CD14-positive monocyte (primary cell): ENCODE results near the gene MYL10. TPM values are rescaled to one million over a fixed set of nuclear protein-coding genes. Genes with fewer than 3 reads are reported as not detected.
"Not testable (repeated sequence)": the region's sequence is repeated elsewhere in the genome, so short reads cannot be mapped to it uniquely, and the experiment has no call there.

ENCODE experiments used
- DNase-seq, 3 donors: peaks; one replicate each; pipeline ENCODE4 v3.0.0-alpha.2; 2011 to 2022
- H2AFZ ChIP-seq: 2 replicates; pipeline ENCODE4 v1.6.0; 2012; ENCODE audit warnings: mild to moderate bottlenecking, low read depth, low read length, inconsistent platforms; ENCODE audit not compliant: insufficient read depth, poor library complexity, severe bottlenecking
- H3K27ac ChIP-seq, 2 donors: 1 replicate in 1 of 2; 2 replicates in 1 of 2; pipeline ENCODE4 v1.5.1; 2012 to 2013; ENCODE audit warnings: low read length in 2 of 2, control low read depth in 1 of 2, inconsistent platforms in 1 of 2, low read depth in 1 of 2, mild to moderate bottlenecking in 1 of 2
- H3K27me3 ChIP-seq, 2 donors: one replicate each; pipeline versions ENCODE4 v1.6.0 to v1.6.1; 2011 to 2013; ENCODE audit warnings: low read length in 2 of 2; ENCODE audit not compliant: control insufficient read depth in 2 of 2, insufficient read depth in 2 of 2
- H3K36me3 ChIP-seq, 2 donors: replicated peaks in 1 of 2; 1 replicate in 1 of 2; 2 replicates in 1 of 2; pipeline versions ENCODE4 v1.5.1 to v1.6.1; 2012 to 2013; ENCODE audit warnings: low read length in 2 of 2, control low read depth in 1 of 2, inconsistent platforms in 1 of 2, mild to moderate bottlenecking in 1 of 2; ENCODE audit not compliant: insufficient read depth in 2 of 2, control insufficient read depth in 1 of 2
- H3K4me1 ChIP-seq, 2 donors: 1 replicate in 1 of 2; 2 replicates in 1 of 2; pipeline versions ENCODE4 v1.5.1 to v1.6.1; 2012 to 2013; ENCODE audit warnings: low read length in 2 of 2, control low read depth in 1 of 2, inconsistent platforms in 1 of 2, mild to moderate bottlenecking in 1 of 2, moderate library complexity in 1 of 2; ENCODE audit not compliant: insufficient read depth in 2 of 2, control insufficient read depth in 1 of 2
- H3K4me2 ChIP-seq: replicated peaks from 2 replicates; pipeline ENCODE3; 2012; ENCODE audit warnings: low read length, moderate library complexity, mild to moderate bottlenecking; ENCODE audit not compliant: poor library complexity, severe bottlenecking; ENCODE audit errors: extremely low read depth
- H3K4me3 ChIP-seq, 3 experiments: fragments of 200-600 bp in 1 of 3; sonication (generic) in 1 of 3; replicated peaks in 1 of 3; 1 replicate in 2 of 3; 2 replicates in 1 of 3; pipeline ENCODE4 v1.5.1; 2011 to 2013; ENCODE audit warnings: low read length in 3 of 3, mild to moderate bottlenecking in 3 of 3, control low read depth in 2 of 3, low read depth in 2 of 3, inconsistent platforms in 1 of 3, moderate library complexity in 1 of 3
- H3K79me2 ChIP-seq: 2 replicates; pipeline ENCODE4 v1.6.0; 2012; ENCODE audit warnings: mild to moderate bottlenecking, control low read depth, inconsistent platforms, low read length, moderate library complexity; ENCODE audit not compliant: insufficient read depth
- H3K9ac ChIP-seq: 2 replicates; pipeline ENCODE4 v1.6.0; 2017; ENCODE audit warnings: low read length, mild to moderate bottlenecking; ENCODE audit not compliant: insufficient read depth, poor library complexity, severe bottlenecking
- H3K9me3 ChIP-seq, 2 donors: replicated peaks in 1 of 2; 1 replicate in 1 of 2; 2 replicates in 1 of 2; pipeline versions ENCODE4 v1.5.1 to v1.6.1; 2012 to 2013; ENCODE audit warnings: low read length in 2 of 2, control low read depth in 1 of 2; ENCODE audit not compliant: control insufficient read depth in 1 of 2, insufficient read depth in 1 of 2
- H4K20me1 ChIP-seq: 2 replicates; pipeline ENCODE4 v1.6.0; 2012; ENCODE audit warnings: mild to moderate bottlenecking, low read length, control low read depth, moderate library complexity; ENCODE audit not compliant: insufficient read depth
- H3K27ac Mint-ChIP-seq, 7 donors: one replicate each; pipeline ENCODE4 v1.8.0; 2020; ENCODE audit warnings: mild to moderate bottlenecking in 7 of 7, mixed read lengths in 7 of 7, moderate library complexity in 6 of 7, inconsistent platforms in 2 of 7
- H3K27me3 Mint-ChIP-seq, 3 donors: one replicate each; pipeline ENCODE4 v1.8.0; 2021 to 2022; ENCODE audit warnings: low read depth in 3 of 3, mild to moderate bottlenecking in 3 of 3, mixed read lengths in 3 of 3, moderate library complexity in 3 of 3, inconsistent platforms in 1 of 3
- H3K36me3 Mint-ChIP-seq, 2 donors: one replicate each; pipeline ENCODE4 v1.8.0; 2020; ENCODE audit warnings: mixed read lengths in 2 of 2, inconsistent platforms in 1 of 2, mild to moderate bottlenecking in 1 of 2
- H3K4me1 Mint-ChIP-seq: one replicate; pipeline ENCODE4 v1.8.0; 2020; ENCODE audit warnings: mild to moderate bottlenecking, mixed read lengths
- H3K4me3 Mint-ChIP-seq, 2 donors: one replicate each; pipeline ENCODE4 v1.8.0; 2020; ENCODE audit warnings: mild to moderate bottlenecking in 2 of 2, mixed read lengths in 2 of 2, moderate library complexity in 1 of 2
- H3K9me3 Mint-ChIP-seq, 7 donors: one replicate each; pipeline ENCODE4 v1.8.0; 2020 to 2022; ENCODE audit warnings: mixed read lengths in 7 of 7, mild to moderate bottlenecking in 6 of 7, moderate library complexity in 6 of 7, inconsistent platforms in 2 of 7
- WGBS: methylation state at CpG from one replicate; pipeline ENCODE4 v1.1.5; 2013; ENCODE audit warnings: missing lambda C conversion rate; ENCODE audit not compliant: insufficient coverage; 5-methylcytosine and 5-hydroxymethylcytosine counted together
- intact Hi-C, 2 donors: fragments of 100-400 bp; cut with micrococcal nuclease; formaldehyde crosslinking; loops; one replicate each; pipeline versions ENCODE4 v1.15.0 to v1.15.1; 2023
- polyA plus RNA-seq, 3 donors: library from polyadenylated mRNA; depleted of rRNA in 1 of 3; unstranded in 2 of 3; stranded (reverse) in 1 of 3; fragments of 300-500 nt in 2 of 3; fragments of >200 nt in 1 of 3; fragmentation: Illumina TruSeq in 2 of 3; gene quantifications; 1 replicate in 2 of 3; 2 replicates in 1 of 3; pipeline ENCODE4 v1.2.3, GENCODE V29; 2012 to 2021
- TF ChIP-seq, protein P1 (sequence below): fragments of 200-600 bp; IDR thresholded peaks from one replicate; pipeline ENCODE4 v1.8.0; 2022; ENCODE audit warnings: antibody characterized with exemption, mild to moderate bottlenecking

MYL10 gene
- polyA plus RNA-seq, 3 donors = not detected

DNA sequence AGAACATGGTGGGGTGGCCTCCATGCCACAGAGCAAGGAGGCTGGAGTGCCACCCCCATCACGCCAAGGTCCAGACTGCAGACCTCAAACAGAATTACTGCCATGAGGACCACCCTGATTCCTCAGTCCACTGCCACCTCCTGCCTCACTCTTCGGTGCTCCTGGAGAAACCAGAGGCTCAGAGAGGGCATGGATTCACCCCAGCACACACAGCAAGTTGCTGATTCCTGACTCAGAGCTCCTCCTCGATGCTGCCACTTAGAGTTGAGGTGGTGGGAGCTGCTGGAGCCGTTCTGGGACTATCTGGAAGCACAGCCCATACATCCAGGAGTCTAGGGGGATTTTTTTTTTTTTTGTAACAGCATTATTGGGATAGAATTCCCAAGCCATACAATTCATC, 22.0 kb upstream of the MYL10 start:
- Mint-ChIP-seq H3K27me3 (peaks cover 11 to 44% (median 12%) of the 10 kb centered on the region in 3 donors), H3K4me3 (peak overlapping the region in 1 of 2 donors; percentile 2), H3K4me1 (no peaks in the 10 kb centered on the region), H3K27ac (no peak overlapping the region), H3K36me3 (no peaks in the 10 kb centered on the region), H3K9me3 (peaks cover 0 to 2% (median 0%) of the 10 kb centered on the region in 7 donors)
- Histone ChIP-seq H3K36me3 (no peaks in the 10 kb centered on the region), H3K4me1 (no peaks in the 10 kb centered on the region), H3K27me3 (no peaks in the 10 kb centered on the region), H3K9ac (no peak overlapping the region), H3K79me2 (no peaks in the 10 kb centered on the region), H3K27ac (no peak overlapping the region), H4K20me1 (no peaks in the 10 kb centered on the region), H3K4me2 (no peak overlapping the region), H3K9me3 (no peaks in the 10 kb centered on the region), H3K4me3 (no peak overlapping the region), H2AFZ (no peak overlapping the region)
- TF ChIP-seq, protein P1, sequence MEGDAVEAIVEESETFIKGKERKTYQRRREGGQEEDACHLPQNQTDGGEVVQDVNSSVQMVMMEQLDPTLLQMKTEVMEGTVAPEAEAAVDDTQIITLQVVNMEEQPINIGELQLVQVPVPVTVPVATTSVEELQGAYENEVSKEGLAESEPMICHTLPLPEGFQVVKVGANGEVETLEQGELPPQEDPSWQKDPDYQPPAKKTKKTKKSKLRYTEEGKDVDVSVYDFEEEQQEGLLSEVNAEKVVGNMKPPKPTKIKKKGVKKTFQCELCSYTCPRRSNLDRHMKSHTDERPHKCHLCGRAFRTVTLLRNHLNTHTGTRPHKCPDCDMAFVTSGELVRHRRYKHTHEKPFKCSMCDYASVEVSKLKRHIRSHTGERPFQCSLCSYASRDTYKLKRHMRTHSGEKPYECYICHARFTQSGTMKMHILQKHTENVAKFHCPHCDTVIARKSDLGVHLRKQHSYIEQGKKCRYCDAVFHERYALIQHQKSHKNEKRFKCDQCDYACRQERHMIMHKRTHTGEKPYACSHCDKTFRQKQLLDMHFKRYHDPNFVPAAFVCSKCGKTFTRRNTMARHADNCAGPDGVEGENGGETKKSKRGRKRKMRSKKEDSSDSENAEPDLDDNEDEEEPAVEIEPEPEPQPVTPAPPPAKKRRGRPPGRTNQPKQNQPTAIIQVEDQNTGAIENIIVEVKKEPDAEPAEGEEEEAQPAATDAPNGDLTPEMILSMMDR = no peak
- WGBS = 100% methylated on average over 1 of the region's 4 CpGs
- intact Hi-C loops = no loop called here
- DNase-seq = no peak

DNA sequence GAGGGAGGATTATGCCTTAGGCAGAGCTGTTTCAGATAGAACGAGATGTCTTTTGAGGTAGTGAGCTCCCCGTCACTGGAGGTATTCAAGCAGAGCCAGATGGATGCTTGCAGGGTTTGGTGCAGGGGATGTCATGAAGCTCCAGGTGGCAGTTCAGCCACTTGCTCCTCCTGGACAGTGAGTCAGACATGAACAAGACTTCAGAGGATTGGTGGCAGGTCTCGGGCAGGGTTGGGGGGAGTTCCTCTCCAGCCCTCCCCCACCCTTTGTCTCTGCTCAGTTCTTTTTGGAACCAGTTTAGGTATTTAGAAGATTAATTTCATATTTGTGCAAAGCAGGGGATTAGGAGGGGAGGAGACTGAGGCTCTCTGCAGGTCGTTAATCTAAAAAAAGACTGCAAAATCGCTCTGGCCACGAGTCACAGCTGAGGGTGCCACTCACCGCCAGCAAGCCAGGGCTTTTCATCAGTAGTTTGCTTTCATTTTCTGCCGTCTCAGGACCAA, 21.5 kb upstream of the MYL10 start:
- no peak overlapping the region for H3K4me2 ChIP-seq
- H3K27ac ChIP-seq = no peak overlapping the region
- Mint-ChIP-seq H3K4me1 (no peaks in the 10 kb centered on the region), H3K27ac (no peak overlapping the region), H3K27me3 (peaks cover 9 to 44% (median 9%) of the 10 kb centered on the region in 3 donors), H3K36me3 (no peaks in the 10 kb centered on the region), H3K9me3 (peaks cover 0 to 2% (median 0%) of the 10 kb centered on the region in 7 donors), H3K4me3 (peak overlapping the region in 1 of 2 donors; percentile 12)
- H3K79me2 ChIP-seq = no peaks in the 10 kb centered on the region
- TF ChIP-seq, protein P1 = no peak
- H3K9me3 ChIP-seq = no peaks in the 10 kb centered on the region
- H3K4me3 ChIP-seq = no peak overlapping the region
- H3K9ac ChIP-seq = no peak overlapping the region
- no peak for DNase-seq
- intact Hi-C loops = no loop called here
- H4K20me1 ChIP-seq = no peaks in the 10 kb centered on the region
- no peak overlapping the region for H2AFZ ChIP-seq
- H3K27me3 ChIP-seq = no peaks in the 10 kb centered on the region
- H3K36me3 ChIP-seq = no peaks in the 10 kb centered on the region
- 44% methylated on average over 7 of the region's 8 CpGs for WGBS
- H3K4me1 ChIP-seq = no peaks in the 10 kb centered on the region

DNA sequence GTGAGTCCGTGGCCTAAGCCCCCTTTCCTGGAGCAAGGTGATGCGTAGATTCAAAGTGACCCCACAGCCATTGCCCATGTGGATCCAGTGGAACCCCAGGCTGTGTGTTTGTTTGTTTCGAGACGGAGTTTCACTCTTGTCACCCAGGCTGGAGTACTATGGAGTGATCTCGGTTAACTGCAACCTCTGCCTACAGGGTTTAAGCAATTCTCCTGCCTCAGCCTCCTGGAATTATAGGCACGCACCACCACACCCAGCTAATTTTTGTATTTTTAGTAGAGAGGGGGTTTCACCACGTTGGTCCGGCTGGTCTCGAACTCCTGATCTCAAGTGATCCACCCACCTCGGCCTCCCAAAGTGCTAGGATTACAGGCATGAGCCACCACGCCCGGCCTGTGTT, 18.8 kb upstream of the MYL10 start:
- not testable (repeated sequence) for H3K36me3 Mint-ChIP-seq, H3K27me3 ChIP-seq

More for the DNA sequence above, 18.8 kb upstream of the MYL10 start:
- H3K9ac ChIP-seq, H3K79me2 ChIP-seq, intact Hi-C loops, H3K27ac ChIP-seq, H4K20me1 ChIP-seq, H3K4me2 ChIP-seq, H2AFZ ChIP-seq, H3K9me3 ChIP-seq, H3K4me1 ChIP-seq, H3K4me1 Mint-ChIP-seq, H3K4me3 ChIP-seq, H3K27ac Mint-ChIP-seq, H3K9me3 Mint-ChIP-seq, DNase-seq, H3K36me3 ChIP-seq: not testable (repeated sequence)
- peak overlapping the region in 1 of 2 donors; percentile 31 for H3K4me3 Mint-ChIP-seq
- 96% methylated on average over 5 of the region's 12 CpGs for WGBS
- H3K27me3 Mint-ChIP-seq = peaks cover 9 to 39% (median 9%) of the 10 kb centered on the region in 3 donors
